Vagina (tissue), 2 donors: ENCODE data around the gene CACNA1S.

Experiments
- POLR2AphosphoS5 ChIP-seq, 2 donors: sonication (generic); formaldehyde crosslinking; IDR thresholded peaks; one replicate each; pipeline ENCODE4 v1.9.0; 2017; ENCODE audit warnings: antibody characterized with exemption in 2 of 2, mild to moderate bottlenecking in 2 of 2, low read depth in 1 of 2; ENCODE audit not compliant: insufficient read depth in 1 of 2
- TF ChIP-seq, protein P1 (sequence below), 3 experiments: fragments of 450-650 bp in 2 of 3; fragments of 200-600 bp in 1 of 3; sonication (generic) in 1 of 3; IDR thresholded peaks; one replicate each; pipeline ENCODE4 v1.5.1; 2017 to 2019; ENCODE audit warnings: antibody characterized with exemption in 3 of 3, mild to moderate bottlenecking in 2 of 3, moderate library complexity in 2 of 3

DNA sequence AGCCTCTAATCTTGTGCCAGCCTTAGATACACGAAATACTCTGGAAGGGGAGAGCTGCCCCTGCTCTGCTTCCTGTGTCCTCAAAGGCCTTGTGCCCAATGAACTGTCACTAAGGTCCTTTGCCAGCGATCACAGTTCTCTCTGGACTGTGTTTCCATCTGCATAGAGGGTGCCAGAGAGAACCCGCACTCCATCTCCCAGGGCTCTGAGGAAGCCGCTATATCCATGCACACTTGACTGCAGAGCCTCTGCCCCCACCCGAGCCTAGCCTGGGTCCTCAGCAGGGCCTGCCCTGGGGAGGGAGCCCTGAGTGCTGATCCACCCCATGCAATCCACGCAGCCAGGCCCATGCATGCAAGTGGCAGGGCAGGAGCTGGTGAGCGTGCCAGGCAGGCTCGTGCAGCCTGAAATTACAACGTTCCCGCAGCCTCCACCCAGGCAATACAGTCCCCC, 58.1 kb downstream of the CACNA1S start:
- no peak for TF ChIP-seq POLR2AphosphoS5 (IDR thresholded peaks at IDR 0.05; ENCODE audit: insufficient read depth in 1 of 2, low read depth in 1 of 2)
- TF ChIP-seq, protein P1, sequence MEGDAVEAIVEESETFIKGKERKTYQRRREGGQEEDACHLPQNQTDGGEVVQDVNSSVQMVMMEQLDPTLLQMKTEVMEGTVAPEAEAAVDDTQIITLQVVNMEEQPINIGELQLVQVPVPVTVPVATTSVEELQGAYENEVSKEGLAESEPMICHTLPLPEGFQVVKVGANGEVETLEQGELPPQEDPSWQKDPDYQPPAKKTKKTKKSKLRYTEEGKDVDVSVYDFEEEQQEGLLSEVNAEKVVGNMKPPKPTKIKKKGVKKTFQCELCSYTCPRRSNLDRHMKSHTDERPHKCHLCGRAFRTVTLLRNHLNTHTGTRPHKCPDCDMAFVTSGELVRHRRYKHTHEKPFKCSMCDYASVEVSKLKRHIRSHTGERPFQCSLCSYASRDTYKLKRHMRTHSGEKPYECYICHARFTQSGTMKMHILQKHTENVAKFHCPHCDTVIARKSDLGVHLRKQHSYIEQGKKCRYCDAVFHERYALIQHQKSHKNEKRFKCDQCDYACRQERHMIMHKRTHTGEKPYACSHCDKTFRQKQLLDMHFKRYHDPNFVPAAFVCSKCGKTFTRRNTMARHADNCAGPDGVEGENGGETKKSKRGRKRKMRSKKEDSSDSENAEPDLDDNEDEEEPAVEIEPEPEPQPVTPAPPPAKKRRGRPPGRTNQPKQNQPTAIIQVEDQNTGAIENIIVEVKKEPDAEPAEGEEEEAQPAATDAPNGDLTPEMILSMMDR (IDR thresholded peaks at IDR 0.05) = no peak
